HG03378 (cell line): Measurements from ENCODE around the gene C16orf86.
A peak's percentile ranks its signal among the peaks of the same experiment; 100 is the strongest.

ENCODE experiments used
- ATAC-seq: cut with Tn5 transposase; IDR thresholded peaks from one replicate; pipeline ENCODE4 v1.9.1; 2021; ENCODE audit warnings: mild to moderate bottlenecking, moderate library complexity; ENCODE audit not compliant: unreplicated experiment

The C16orf86 gene

DNA sequence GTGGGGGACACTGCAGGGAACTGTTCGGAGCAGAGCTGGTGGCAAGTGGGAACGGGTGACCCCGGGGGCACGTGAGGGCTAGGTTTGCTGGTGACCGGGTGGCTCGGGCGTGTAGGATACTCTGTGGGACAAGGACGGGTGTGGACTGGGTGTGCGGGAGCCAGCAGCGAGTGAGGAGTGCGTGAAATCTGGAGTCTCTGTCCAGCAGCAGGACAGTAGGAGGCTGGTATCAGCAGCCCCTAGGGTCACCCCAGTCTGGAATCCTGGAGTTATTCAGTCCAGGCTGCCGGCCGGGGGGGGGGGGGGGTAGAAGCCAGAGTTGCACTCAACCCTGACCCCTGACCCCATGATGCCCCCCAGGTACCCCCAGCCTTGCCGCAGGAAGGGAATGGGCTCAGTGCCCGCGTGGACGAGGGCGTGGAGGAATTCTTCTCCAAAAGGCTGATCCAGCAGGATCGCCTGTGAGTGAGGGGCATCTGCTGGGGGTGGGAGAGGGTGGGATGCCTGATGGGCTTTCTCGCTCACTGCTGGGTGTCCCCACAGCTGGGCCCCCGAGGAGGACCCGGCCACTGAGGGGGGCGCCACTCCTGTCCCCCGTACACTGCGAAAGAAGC lies 12.7 kb upstream of the C16orf86 start:
- no peak for ATAC-seq

- ATAC-seq: no peak
These were observed 12.2 kb upstream of the C16orf86 start for GRCh38 chr16:67654403-67654911.

DNA sequence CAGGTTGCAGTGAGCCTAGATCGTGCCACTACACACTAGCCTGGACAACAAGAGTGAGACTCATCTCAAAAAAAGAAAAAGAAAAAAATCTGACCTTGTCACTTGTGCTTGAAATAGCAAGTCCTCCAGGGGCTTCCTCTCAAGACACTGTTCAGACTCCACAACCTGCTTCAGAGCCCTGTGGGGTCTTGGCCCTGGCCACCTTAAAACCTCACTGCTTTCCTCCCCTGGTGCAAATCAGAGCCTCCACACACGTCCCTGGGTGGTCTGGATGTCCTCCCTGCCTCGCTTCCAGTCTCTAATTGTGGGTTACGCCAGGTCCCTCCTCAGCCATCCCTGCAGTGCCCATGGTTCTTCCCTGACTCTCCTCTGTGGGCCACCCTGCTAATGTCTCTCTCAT lies 11.3 kb upstream of the C16orf86 start:
- no peak for ATAC-seq

DNA sequence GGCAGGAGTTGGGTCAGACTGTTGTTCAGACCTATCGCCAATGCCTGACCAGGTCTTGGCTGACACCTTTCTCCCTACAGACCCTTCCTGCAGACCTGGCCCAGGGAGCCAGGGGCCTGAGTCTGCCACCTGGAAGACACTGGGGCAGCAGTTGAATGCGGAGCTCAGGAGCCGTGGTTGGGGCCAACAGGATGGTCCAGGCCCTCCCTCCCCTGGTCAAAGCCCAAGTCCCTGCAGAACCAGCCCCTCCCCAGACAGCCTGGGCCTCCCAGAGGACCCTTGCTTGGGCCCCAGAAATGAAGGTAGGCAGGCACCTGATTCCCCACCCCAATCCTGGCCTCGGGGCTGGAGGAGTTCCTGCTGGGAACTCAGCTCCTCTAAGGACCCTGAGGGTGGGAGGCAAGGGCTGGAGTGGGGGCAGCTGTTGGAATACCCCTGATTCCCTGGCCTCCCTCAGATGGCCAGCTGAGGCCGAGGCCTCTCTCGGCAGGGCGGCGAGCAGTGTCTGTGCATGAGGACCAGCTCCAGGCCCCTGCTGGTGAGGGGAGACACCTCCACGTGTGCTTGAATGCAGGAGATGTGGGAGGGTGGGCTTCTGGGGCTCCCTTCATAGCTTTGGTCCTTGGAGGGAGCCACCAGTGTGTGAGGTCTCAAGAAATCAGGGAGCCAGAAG lies 10.1 kb upstream of the C16orf86 start:
- no peak for ATAC-seq

DNA sequence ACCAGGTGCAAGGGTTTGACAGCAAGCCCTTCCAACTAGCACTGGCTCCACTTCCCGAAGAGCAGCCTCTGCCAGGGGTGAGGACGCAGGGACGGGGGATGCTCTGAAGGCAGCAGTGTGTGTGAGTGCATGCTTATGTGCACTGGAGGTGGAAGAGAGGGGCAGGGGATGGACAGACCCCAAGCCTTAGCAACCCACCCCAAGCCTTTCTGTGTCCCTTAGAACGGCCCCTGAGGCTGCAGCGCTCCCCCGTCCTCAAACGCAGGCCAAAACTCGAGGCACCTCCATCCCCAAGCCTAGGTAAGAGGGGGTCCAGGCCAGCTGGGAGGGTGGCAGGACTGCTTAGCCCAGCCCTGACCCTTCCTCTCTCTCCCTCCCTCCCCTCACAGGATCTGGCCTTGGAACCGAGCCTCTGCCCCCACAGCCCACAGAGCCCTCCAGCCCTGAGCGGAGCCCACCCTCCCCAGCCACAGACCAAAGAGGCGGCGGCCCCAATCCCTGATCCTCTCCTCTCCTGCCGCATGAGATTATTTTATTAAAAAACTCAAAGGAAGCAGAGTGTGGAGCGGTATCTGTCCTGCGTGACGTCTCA lies 9.5 kb upstream of the C16orf86 start:
- no peak for ATAC-seq

DNA sequence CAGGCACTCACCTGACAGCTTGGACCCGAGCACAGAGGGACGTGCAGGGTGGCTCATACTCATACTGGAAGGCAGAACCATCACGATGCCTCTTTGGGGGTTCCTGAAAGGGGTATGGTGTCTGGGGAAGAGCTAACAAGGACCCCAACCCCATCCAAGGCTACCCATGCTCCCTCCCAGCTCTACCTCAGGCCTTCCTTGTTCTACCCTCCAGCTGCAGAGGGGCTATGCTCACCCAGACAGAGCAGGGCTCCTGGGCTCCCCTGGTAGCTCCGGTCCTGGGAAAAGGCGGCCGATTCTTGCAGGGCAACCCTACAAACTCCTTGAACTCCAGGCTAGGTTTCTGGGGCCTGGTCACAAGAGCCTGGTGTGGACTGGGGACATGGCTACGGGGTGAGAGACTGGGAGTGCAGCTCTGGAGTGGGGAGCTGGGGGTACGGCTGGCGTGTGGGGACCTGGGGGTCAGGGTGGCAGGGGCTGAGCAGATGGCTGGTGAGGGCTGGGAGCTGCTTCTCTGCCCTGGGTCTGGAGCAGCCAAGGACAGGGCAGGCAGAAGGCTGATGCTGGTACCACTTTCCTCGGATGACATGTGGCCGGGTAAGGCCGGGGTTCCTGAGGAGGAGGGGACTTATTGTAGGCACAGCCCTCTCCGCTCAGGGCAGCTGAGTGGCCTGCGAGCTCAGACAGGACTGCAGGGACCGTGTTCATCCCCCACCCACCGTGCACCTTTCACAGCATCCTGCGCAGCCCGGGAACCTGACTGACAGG lies 8.7 kb upstream of the C16orf86 start:
- ATAC-seq: no peak

DNA sequence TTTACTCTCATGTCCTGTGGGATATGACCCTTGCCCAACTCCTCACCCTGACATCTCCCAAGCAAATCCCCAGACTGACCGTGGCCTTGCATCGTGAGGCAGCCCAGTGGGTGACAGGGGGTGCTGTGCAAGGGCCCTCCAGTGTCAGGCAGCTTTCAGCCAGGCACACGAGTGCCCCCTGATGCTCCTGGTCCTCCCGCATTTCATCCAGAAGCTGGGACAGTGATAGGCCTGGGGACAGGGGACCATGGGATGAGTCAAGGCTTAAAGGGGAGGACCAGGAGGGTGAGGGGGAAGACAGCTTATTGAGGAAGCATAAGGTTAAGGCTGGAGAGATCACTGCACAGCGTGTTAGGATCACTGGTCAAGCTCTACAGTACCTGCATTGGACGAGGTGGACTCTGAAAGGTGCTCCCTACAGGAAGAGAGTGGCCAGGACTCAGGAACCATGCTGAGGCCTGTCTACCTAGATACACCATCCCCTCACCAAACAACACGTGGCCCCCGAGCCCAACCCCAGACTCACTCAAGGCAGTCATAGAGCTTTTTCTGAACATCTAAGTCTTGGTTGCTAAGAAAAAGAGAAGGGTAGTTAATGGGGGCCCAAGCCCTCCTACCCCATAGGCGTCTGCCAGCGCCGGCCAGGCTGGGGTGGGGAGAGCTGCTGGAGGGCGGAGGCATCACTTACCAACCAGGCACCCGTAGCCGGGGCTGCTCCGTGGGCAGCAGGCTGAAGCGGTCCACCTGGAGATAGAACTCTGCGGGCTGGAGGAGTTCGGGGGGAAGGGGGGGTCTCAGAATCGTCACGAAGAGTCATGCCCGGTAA lies 7.6 kb upstream of the C16orf86 start:
- ATAC-seq: no peak

- ATAC-seq: peak; percentile 44
These were observed 6.7 kb upstream of the C16orf86 start, which contains the start of gene ACD for GRCh38 chr16:67659675-67660563. TSS of gene ACD (minus strand) at chr16:67660260. CDS start at chr16:67660220, 40 bp downstream.

DNA sequence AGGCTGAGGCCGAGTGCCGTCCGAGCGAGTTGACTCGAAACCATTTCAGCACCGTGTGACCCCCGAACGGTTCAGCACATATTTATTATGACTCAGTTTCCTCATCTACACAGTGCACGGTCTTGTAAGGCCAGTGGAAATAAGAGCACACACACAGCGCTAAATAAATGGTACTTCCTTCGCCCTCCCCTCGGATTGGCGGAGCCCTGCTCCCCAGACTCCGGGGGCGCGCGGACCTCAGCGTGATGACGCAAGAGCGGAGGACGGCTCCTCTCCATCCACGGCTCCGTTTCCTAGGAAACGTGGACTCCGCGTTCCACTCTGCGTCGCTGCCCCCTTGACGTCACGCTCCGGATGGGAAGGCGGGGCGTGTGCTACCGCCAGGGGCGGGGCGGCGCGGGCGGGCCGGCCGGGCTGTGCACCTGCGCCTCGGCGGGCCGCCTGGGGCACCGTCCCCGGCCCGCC lies 6.0 kb upstream of the C16orf86 start, which contains the start of gene PARD6A:
Gene PARD6A, plus strand, starts transcription at position 397 of the 465 bp plus-strand sequence. CDS start 79 bp downstream, outside the sequence.
- peak; percentile 61 for ATAC-seq

DNA sequence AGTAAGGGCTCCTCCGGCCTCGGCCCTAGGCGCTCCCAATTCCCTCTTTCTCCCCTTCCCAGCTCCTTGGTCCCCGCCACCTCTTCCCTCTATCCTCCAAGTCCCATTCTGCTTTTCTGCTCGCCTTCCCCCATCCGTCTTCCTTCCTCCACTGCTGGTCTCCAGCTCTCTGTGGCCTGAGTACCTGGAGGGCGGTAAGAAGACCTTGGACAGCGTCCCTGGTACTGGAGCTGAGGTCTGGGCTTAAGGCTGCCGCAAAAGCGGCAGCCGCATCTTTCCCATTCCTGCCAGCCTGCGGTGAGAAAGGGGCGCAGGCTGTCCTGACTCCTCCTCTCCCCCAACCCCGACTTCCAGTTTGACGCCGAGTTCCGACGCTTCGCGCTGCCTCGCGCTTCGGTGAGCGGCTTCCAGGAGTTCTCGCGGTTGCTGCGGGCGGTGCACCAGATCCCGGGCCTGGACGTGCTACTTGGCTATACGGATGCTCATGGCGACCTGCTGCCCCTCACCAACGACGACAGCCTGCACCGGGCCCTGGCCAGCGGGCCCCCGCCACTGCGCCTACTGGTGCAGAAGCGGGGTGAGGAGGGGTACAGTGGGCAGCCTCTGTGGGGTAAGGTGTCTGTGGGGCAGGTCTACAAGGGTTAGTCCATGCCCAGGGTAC lies 5.4 kb upstream of the C16orf86 start:
- no peak for ATAC-seq

DNA sequence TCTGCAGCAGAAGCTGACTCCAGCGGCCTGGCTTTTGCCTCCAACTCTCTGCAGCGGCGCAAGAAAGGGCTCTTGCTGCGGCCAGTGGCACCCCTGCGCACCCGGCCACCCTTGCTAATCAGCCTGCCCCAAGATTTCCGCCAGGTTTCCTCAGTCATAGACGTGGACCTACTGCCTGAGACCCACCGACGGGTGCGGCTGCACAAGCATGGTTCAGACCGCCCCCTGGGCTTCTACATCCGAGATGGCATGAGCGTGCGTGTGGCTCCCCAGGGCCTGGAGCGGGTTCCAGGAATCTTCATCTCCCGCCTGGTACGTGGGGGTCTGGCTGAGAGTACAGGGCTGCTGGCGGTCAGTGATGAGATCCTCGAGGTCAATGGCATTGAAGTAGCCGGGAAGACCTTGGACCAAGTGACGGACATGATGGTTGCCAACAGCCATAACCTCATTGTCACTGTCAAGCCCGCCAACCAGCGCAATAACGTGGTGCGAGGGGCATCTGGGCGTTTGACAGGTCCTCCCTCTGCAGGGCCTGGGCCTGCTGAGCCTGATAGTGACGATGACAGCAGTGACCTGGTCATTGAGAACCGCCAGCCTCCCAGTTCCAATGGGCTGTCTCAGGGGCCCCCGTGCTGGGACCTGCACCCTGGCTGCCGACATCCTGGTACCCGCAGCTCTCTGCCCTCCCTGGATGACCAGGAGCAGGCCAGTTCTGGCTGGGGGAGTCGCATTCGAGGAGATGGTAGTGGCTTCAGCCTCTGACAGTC lies 4.5 kb upstream of the C16orf86 start:
- no peak for ATAC-seq

DNA sequence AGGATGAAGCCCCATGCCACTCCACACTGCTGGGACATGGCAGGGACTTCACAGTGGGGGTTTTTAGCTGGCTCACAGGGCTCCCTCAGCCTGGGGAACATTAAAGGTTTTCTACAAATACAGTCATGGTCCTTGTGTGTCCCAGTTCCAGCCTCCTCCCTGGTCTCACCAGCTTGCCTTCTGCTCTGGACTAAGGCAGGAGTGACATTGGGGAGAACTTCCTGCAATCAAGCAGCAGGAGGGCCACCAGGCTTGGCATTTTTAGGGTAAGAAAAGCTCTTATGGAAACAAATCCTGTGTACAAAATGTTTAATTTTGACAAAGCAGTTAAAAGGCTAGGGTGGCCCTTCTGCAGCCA lies 4.0 kb upstream of the C16orf86 start:
- no peak for ATAC-seq

DNA sequence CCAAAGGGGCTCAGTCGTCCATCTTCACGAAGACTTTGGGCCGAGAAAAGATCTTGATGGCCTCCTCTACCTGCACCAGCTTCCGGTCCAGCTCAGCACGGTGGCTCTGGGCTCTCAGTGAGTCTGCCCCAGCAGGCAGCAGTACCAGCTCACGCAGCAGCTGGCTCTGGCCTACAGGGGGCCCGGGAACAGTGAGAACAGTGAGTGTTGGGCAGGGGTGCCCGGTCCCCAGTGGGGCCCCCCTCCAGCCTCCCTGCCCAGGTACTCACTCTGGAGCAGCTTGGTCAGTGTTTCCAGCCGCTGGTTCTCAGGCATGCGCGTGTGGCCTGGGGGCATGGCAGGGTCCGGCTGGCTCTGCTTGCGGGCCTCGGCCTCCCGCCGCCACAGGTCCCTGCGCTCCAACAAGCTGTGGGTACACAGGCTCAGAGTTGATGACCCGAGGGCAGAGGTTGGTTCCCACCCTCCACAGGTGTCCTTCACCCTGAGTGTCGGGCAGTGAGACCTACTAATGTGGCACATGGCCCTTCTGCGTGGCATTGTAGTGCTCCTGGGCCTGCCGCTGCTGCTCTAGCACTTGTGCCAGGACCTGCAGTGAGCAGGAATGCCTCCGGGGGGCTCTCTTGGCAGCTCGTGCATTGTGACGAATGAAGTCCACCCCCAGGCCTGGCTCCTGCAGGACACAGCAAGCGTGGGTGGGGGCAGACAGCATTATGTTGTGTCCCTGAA lies 3.3 kb upstream of the C16orf86 start:
- ATAC-seq: no peak

DNA sequence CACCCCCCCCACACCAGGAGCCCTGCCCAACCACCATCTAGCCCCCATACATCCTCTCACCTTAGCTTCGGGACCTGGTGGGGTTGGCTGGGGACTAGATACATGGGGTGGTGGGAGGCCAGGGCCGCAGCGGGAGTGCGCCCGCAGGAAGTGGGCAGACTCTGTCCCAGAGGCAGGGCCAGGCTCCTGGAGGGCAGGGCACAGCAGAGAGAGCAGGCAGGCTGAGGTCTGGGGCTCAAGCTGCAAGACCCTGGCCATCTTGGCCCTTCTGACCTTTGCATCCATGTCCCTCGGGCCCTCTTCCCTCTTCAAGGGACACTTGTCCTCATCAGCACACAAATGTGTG lies 2.8 kb upstream of the C16orf86 start:
- no peak for ATAC-seq

DNA sequence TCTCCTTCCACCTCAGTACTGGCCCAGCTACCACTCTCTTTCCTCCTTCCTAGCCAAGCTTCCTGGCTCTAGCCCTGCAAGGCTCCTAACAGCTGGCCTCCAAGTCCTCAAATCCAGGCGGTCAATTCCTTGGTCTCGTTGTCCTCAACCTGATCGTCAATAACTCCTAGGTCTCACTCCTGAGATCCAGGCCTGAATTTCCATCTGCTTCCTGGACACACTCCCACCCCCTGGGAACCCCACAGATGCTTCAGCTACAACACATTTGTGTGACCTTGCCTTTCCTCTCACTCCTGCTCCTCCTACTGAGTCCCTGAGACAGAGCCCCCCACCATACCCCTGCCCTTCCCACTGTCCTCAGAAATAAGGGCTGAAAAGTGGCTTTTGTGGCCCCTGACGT lies 2.4 kb upstream of the C16orf86 start:
- ATAC-seq: no peak

- ATAC-seq: no peak
These were observed 1.7 kb upstream of the C16orf86 start for GRCh38 chr16:67664871-67665270.

- no peak for ATAC-seq
These were observed 1.0 kb upstream of the C16orf86 start for GRCh38 chr16:67665598-67665997.
